CD4-positive, alpha-beta T cell treated with Interleukin-21 for 1 hour (primary cell): Measurements from ENCODE around the gene IDUA.
"Not testable (repeated sequence)": the region's sequence is repeated elsewhere in the genome, so short reads cannot be mapped to it uniquely, and the experiment has no call there.

ENCODE experiments used
- DNase-seq: peaks from one replicate; pipeline ENCODE4 v3.0.0-alpha.2; 2020

The IDUA gene

GRCh38 chr4:986879-987623 lies at the start of gene IDUA:
TSS of gene IDUA (plus strand) at chr4:987044. CDS start at chr4:987085, 41 bp downstream.
- peak; percentile 86 for DNase-seq

- DNase-seq: not testable (repeated sequence)
Measured at GRCh38 chr4:939508-939907, 47.3 kb upstream of the IDUA start.

GRCh38 chr4:945274-946102 lies 41.4 kb upstream of the IDUA start:
- DNase-seq: no peak

- DNase-seq: no peak
Measured at GRCh38 chr4:946103-946450, 40.8 kb upstream of the IDUA start.

- no peak for DNase-seq
Measured at GRCh38 chr4:946517-947471, 40.0 kb upstream of the IDUA start.

GRCh38 chr4:947491-947971 lies 39.3 kb upstream of the IDUA start:
- DNase-seq: no peak

- no peak for DNase-seq
Measured at GRCh38 chr4:948101-948935, 38.5 kb upstream of the IDUA start.

- DNase-seq: no peak
Measured at GRCh38 chr4:948936-949300, 37.9 kb upstream of the IDUA start.

- no peak for DNase-seq
Measured at GRCh38 chr4:949656-950055, 37.2 kb upstream of the IDUA start.

- DNase-seq: no peak
Measured at GRCh38 chr4:950136-951020, 36.5 kb upstream of the IDUA start.

GRCh38 chr4:951186-951585 lies 35.7 kb upstream of the IDUA start:
- DNase-seq: no peak

- DNase-seq: no peak
Measured at GRCh38 chr4:951594-952468, 35.0 kb upstream of the IDUA start.

GRCh38 chr4:952881-953573 lies 33.8 kb upstream of the IDUA start:
- no peak for DNase-seq

- no peak for DNase-seq
Measured at GRCh38 chr4:953574-953915, 33.3 kb upstream of the IDUA start.

GRCh38 chr4:954211-955020 lies 32.4 kb upstream of the IDUA start:
- no peak for DNase-seq

GRCh38 chr4:955161-955921 lies 31.5 kb upstream of the IDUA start:
- no peak for DNase-seq

- DNase-seq: no peak
Measured at GRCh38 chr4:955931-956381, 30.9 kb upstream of the IDUA start.
